Lower leg skin (tissue), 4 donors: Measurements from ENCODE around the gene NEGR1. TPM values are rescaled to one million over a fixed set of nuclear protein-coding genes. Genes with fewer than 3 reads are reported as not detected.

Experiments
- DNase-seq, 2 donors: peaks; one replicate each; pipeline ENCODE4 v3.0.0-alpha.2; 2019; ENCODE audit warnings: low spot score in 2 of 2
- H3K4me3 ChIP-seq: fragments of 200-600 bp; sonication (generic); 2 replicates; pipeline ENCODE4 v1.5.1; 2017; ENCODE audit warnings: mild to moderate bottlenecking, low read depth; ENCODE audit not compliant: poor library complexity, severe bottlenecking
- POLR2A ChIP-seq, 2 donors: fragments of 450-650 bp; IDR thresholded peaks; one replicate each; pipeline ENCODE4 v1.6.1; 2016 to 2017; ENCODE audit warnings: antibody characterized with exemption in 2 of 2, mild to moderate bottlenecking in 1 of 2, moderate library complexity in 1 of 2
- WGBS, 2 donors: methylation state at CpG; one replicate each; pipeline ENCODE4 v1.1.5; 2018; 5-methylcytosine and 5-hydroxymethylcytosine counted together
- intact Hi-C: fragments of 100-400 bp; cut with DNase I; formaldehyde crosslinking; loops from one replicate; pipeline ENCODE4 v1.15.0; 2023; ENCODE audit warnings: low total_unique reads
- total RNA-seq, 4 donors: library from RNA; depleted of rRNA; stranded (reverse); fragments of >200 nt; gene quantifications; one replicate each; pipeline ENCODE4 v1.1.0, GENCODE V29; 2016
- TF ChIP-seq, protein P1 (sequence below), 3 donors: fragments of 450-650 bp; IDR thresholded peaks; one replicate each; pipeline ENCODE4 v1.5.1; 2016; ENCODE audit warnings: antibody characterized with exemption in 3 of 3, mild to moderate bottlenecking in 3 of 3, moderate library complexity in 2 of 3

Gene NEGR1
- total RNA-seq, 4 donors from 2014 or later, result 4.1 to 13.6 (median 6.0) TPM

DNA sequence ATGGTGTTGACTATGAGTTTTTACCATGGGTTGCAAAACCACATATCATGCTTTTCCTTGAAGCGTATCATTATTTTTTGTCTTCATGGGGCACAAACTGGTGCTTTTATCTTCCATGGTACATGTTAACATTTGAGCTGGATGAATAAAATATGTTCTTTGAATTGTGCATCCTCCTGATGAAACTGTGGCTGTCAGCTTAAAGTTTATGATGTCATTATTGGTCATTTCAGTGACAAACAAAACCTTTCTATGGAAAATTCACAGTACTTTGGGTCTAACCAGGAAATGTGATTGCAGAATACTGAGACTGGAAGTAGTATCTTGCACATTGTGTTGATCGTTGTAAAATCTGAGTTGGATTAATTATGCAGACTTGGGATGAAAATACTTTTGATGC lies 909.8 kb downstream of the NEGR1 start:
- TF ChIP-seq, protein P1, sequence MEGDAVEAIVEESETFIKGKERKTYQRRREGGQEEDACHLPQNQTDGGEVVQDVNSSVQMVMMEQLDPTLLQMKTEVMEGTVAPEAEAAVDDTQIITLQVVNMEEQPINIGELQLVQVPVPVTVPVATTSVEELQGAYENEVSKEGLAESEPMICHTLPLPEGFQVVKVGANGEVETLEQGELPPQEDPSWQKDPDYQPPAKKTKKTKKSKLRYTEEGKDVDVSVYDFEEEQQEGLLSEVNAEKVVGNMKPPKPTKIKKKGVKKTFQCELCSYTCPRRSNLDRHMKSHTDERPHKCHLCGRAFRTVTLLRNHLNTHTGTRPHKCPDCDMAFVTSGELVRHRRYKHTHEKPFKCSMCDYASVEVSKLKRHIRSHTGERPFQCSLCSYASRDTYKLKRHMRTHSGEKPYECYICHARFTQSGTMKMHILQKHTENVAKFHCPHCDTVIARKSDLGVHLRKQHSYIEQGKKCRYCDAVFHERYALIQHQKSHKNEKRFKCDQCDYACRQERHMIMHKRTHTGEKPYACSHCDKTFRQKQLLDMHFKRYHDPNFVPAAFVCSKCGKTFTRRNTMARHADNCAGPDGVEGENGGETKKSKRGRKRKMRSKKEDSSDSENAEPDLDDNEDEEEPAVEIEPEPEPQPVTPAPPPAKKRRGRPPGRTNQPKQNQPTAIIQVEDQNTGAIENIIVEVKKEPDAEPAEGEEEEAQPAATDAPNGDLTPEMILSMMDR (IDR thresholded peaks at IDR 0.05), result no peak
- no peak for TF ChIP-seq POLR2A (IDR thresholded peaks at IDR 0.05)
- intact Hi-C loops, result no loop called here
- WGBS, 2 donors, result 77 to 92% methylated on average over 2 of the region's 2 CpGs

DNA sequence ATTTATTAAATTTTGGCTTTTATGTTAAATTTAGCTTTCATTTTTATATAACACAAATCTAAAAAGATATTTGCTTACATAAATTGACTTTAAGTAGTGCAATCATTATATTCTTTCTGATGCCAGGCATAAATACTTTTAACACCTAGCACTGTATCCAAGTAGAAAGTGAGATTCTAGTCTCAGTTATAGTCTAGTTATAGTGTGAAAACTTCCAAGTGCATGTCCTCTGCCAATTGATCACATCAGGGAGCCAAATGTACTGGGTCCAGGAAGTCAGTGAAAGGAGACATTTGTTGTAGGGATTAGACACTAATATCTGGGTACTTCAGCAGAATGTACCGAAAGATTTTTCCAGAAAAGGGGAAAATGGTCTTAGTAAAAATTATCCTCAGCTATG lies 910.8 kb downstream of the NEGR1 start:
- intact Hi-C loops, result no loop called here
- 84 to 89% methylated on average over 1 of the region's 1 CpG for WGBS, 2 donors
- H3K4me3 ChIP-seq, result no peak overlapping the region
- TF ChIP-seq POLR2A (IDR thresholded peaks at IDR 0.05), result no peak
- TF ChIP-seq, protein P1 (IDR thresholded peaks at IDR 0.05), result no peak
- DNase-seq, result no peak

More for the DNA sequence above, 909.8 kb downstream of the NEGR1 start:
- no peak for DNase-seq
- no peak overlapping the region for H3K4me3 ChIP-seq

GRCh38 chr1:71364236-71364635 lies 918.1 kb downstream of the NEGR1 start:
- intact Hi-C loops, result no loop called here
- no peak for DNase-seq
- H3K4me3 ChIP-seq, result no peak overlapping the region
- 51 to 60% methylated on average over 2 of the region's 2 CpGs for WGBS, 2 donors
- TF ChIP-seq, protein P1 (IDR thresholded peaks at IDR 0.05), result no peak
- no peak for TF ChIP-seq POLR2A (IDR thresholded peaks at IDR 0.05)

DNA sequence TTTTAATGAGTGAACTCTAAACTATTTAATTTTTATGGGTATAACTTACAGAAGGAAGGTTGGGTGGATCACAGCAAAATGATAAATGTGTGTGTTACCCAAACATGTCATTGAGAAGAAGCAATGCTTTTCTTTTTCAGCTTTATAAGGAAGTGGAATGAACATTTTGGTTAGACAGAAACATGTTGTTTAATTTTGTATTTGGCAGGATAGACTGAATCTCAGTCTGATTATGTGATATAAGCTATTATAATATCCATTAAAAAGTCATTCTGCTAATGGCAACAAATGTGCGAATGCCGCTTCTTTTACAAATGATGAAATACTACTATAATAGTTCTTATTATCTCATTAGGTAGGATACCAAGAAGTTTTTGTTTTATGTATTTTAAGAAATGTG lies 919.6 kb downstream of the NEGR1 start:
- 70 to 77% methylated on average over 2 of the region's 2 CpGs for WGBS, 2 donors
- DNase-seq, result no peak
- no peak for TF ChIP-seq POLR2A (IDR thresholded peaks at IDR 0.05)
- TF ChIP-seq, protein P1 (IDR thresholded peaks at IDR 0.05), result no peak
- intact Hi-C loops, result no loop called here
- no peak overlapping the region for H3K4me3 ChIP-seq

- H3K4me3 ChIP-seq, result no peak overlapping the region
- no peak for TF ChIP-seq POLR2A (IDR thresholded peaks at IDR 0.05)
- TF ChIP-seq, protein P1 (IDR thresholded peaks at IDR 0.05), result no peak
- no peak for DNase-seq
- intact Hi-C loops, result no loop called here
- WGBS, 2 donors, result 61 to 80% methylated on average over 2 of the region's 2 CpGs
Observed at GRCh38 chr1:71362076-71362475, 920.3 kb downstream of the NEGR1 start.

DNA sequence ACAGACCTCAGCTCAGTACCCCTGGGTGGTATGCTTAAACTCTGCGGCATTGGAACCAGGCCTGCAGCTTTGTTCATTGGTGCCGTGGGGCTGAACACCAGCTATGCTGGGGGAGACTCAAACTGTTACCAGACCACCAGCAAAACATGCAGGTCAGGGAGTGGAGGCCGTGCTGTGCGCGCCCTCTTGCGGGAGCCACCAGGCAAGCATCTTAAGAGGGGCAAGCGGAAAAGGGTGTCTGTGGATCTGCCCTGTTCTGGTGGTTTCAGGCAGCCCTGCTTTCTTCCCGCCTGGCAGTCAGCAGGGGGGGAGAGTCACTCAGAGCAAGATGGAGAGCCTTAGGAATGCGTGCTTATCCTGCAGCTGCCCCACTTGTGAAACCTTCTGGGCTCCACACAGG lies 924.6 kb downstream of the NEGR1 start:
- H3K4me3 ChIP-seq, result no peak overlapping the region
- no peak for DNase-seq
- TF ChIP-seq, protein P1 (IDR thresholded peaks at IDR 0.05), result no peak
- no peak for TF ChIP-seq POLR2A (IDR thresholded peaks at IDR 0.05)
- intact Hi-C loops, result no loop called here
- WGBS, 2 donors, result 66 to 80% methylated on average over 8 to 9 of the region's 9 CpGs
